GM21381 (cell line): ENCODE results near the gene PRND.
"Not testable (repeated sequence)": the region's sequence is repeated elsewhere in the genome, so short reads cannot be mapped to it uniquely, and the experiment has no call there.

Source experiments
- ATAC-seq: cut with Tn5 transposase; IDR thresholded peaks from one replicate; pipeline ENCODE4 v1.9.1; 2021; ENCODE audit warnings: mild to moderate bottlenecking, moderate library complexity; ENCODE audit not compliant: unreplicated experiment

The PRND gene

DNA sequence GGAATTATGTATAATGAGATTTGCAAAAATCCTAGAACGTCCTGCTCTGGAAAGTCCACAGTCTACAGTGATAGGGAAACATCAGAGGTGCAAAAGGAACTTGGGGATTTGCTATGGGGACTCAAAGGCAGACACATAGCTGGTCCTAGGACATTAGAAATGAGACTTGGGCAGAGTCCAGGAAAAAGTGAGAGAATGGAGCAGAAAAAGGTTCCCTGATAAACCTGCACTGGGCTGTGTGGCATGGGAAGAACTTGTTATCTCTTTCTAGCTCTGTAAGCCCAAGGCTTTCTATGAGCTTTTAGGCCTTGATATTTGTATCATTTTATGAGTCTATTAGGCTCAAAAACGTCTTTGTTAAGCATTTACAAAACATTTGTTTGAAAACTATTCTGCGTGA, 15.2 kb downstream of the PRND start:
- ATAC-seq, result no peak

GRCh38 chr20:4737857-4738627, 16.3 kb downstream of the PRND start:
- no peak for ATAC-seq

DNA sequence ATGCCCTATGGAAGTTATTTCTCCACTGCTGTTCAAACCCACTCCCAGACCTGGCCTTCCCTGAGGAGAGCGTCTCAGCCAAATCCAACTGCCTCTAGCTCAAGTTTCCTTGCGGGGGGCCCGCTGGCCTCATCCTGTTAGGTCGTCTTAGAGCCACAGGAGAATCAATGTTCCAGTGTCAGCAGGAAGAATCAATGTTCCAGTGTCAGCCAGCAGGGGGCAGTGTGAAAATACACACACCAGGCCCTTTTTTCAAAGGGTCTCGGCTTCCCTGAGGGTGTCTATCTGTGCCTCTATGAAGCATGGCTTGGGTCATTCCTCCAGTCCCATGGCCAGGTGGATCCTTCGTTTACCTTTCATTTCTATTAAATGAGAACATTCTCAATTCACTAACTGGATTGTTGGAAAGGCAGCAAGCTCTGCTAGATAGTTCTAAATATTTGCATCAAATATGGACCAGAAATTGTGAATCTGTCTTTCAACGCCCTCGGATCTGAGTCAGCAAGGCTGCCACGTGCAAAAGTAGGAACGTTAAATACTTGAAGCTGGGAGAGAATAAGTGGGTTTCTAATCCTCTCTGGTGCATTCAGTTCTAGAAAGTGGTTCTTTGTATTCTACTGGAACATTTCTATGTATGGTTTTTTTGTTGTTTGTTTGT, 19.2 kb downstream of the PRND start:
- no peak for ATAC-seq

- ATAC-seq, result no peak
Measured at GRCh38 chr20:4748847-4749246, 27.1 kb downstream of the PRND start.

DNA sequence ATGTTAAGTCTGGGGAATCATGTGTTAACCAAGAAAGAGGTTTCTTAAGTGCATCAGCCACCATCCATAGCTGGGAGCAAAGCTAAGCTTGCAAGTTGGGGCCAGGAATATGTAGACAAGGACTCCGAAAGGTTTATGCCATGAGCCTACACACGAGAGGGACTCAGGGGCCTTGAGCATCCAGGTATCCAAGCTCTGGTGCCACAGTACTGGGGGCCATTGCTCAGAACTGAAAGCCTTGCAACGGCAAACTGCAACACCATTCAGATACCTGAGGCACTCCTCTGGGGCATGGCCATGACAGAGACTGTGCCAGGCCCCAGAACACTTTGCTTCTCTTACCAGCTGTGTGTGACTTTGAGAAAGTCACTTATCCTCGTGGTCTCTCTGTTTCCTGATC, 27.6 kb downstream of the PRND start:
- ATAC-seq, result no peak

GRCh38 chr20:4750381-4750780, 28.7 kb downstream of the PRND start:
- no peak for ATAC-seq

DNA sequence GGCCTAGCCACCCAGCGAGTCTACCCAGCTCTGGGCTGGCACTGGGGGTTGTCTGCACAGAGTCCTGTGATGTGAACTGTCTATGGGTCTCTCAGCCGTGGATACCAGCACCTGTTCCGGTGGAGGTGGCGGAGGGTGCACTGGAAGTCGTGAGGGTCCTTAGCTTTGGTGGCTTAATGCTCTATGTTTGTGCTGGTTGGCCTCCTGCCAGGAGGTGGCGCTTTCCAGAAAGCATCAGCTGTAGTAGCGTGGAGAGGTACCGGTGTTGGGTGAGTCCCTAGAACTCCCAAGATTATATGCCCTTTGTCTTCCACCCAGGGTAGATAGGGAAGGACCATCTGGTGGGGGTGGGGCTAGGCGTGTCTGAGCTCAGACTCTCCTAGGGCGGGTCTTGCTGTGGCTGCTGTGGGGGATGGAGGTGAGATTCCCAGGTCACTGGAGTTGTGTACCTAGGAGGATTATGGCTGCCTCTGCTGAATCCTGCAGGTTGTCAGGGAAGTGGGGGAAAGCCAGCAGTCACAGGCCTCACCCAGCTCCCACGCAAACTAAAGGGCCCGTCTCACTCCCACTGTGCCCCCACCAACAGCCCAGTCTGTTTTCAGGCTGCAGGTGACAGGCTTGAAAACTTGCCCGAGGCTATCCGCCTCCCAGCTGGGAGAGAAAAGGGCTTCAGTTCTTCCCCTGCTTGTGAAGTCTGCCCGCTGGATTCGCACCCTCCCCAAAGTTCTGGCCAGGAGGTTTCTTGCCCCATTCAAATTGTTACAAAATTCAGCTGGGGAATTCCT, 37.6 kb downstream of the PRND start:
- ATAC-seq, result not testable (repeated sequence)

- ATAC-seq, result no peak
Measured at GRCh38 chr20:4763261-4763660, 41.6 kb downstream of the PRND start.

- no peak for ATAC-seq
Measured at GRCh38 chr20:4763723-4764510, 42.2 kb downstream of the PRND start.

- ATAC-seq, result no peak
Measured at GRCh38 chr20:4764805-4765204, 43.1 kb downstream of the PRND start.

GRCh38 chr20:4765681-4766080, 44.0 kb downstream of the PRND start:
- ATAC-seq, result no peak

GRCh38 chr20:4766631-4767030, 44.9 kb downstream of the PRND start:
- no peak for ATAC-seq

DNA sequence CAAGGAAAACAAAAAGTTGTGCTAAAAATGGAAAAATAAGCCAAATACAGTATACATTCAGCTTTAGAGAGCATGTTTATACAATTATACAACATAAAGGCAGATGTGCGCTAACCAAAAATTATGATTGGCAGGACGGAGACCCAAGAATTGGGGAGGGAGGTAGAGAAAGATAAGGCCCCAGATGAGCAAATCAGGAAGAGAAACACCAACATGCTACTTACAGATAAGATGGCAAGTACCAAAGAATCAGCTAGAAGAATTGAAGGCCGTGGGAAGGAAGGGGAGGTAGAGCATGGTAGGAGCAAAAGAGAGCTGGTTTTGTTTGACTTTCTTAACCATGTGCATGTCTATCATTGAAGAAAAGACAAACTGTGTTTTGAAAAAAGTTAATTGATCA, 45.4 kb downstream of the PRND start:
- ATAC-seq, result no peak

- no peak for ATAC-seq
Measured at GRCh38 chr20:4769328-4769727, 47.6 kb downstream of the PRND start.

GRCh38 chr20:4770026-4770425, 48.3 kb downstream of the PRND start:
- no peak for ATAC-seq

GRCh38 chr20:4771004-4771403, 49.3 kb downstream of the PRND start:
- ATAC-seq, result no peak

- no peak for ATAC-seq
Measured at GRCh38 chr20:4772132-4772531, 50.4 kb downstream of the PRND start.

- not testable (repeated sequence) for ATAC-seq
Measured at GRCh38 chr20:4773014-4773413, 51.3 kb downstream of the PRND start.

GRCh38 chr20:4773736-4774135, 52.0 kb downstream of the PRND start:
- ATAC-seq, result no peak

DNA sequence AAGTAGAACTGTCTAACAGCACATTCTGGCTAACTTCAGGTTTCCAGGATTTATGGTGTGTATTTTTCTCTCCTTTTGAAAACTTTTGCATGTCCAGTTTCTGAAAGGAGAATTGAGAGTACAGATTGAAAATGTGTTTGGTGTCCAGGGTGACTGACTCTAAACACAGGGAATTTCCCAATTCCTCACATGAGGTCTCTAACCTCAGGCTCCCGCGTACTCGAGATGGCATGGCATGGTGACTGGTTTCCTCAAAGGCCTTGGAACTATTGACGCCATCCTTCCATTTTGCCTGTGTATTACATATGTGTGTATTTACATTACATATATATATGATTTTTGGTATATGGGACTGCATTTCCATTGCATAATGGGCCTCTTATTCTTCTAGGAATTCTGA, 52.5 kb downstream of the PRND start:
- no peak for ATAC-seq
